ENCODE results near the gene CERS6. TPM values are rescaled to one million over a fixed set of nuclear protein-coding genes. Genes with fewer than 3 reads are reported as not detected.

CERS6 gene
- polyA plus RNA-seq, 3 donors = 7.6 to 17.7 (median 15.6) TPM

GRCh38 chr2:168612719-168613118 lies 156.6 kb downstream of the CERS6 start:
- peaks cover 0 to 36% of the 10 kb centered on the region in 2 donors for H3K36me3 ChIP-seq (replicated peaks in 1 of 2; ENCODE audit: control insufficient read depth in 1 of 2, insufficient read depth in 2 of 2, low read length in 2 of 2)
- H3K27me3 ChIP-seq (ENCODE audit: control insufficient read depth in 2 of 2, insufficient read depth in 2 of 2, low read length in 2 of 2) = no peaks in the 10 kb centered on the region
- H3K4me3 ChIP-seq (replicated peaks in 1 of 3; ENCODE audit: low read depth in 2 of 3, low read length in 3 of 3) = no peak overlapping the region
- no peaks in the 10 kb centered on the region for H3K4me1 ChIP-seq (ENCODE audit: control insufficient read depth in 1 of 2, insufficient read depth in 2 of 2, low read length in 2 of 2)
- no peak for DNase-seq
- H3K4me3 Mint-ChIP-seq = no peak overlapping the region
- H4K20me1 ChIP-seq (ENCODE audit: insufficient read depth, low read length) = peaks cover 28% of the 10 kb centered on the region
- intact Hi-C loops (cut with micrococcal nuclease) = no loop called here
- H3K79me2 ChIP-seq (ENCODE audit: insufficient read depth, low read length) = peaks cover 28% of the 10 kb centered on the region
- no peak overlapping the region for H2AFZ ChIP-seq (ENCODE audit: insufficient read depth, low read depth, low read length, poor library complexity, severe bottlenecking)
- WGBS (ENCODE audit: insufficient coverage) = 100% methylated on average over 2 of the region's 2 CpGs
- H3K9me3 ChIP-seq (replicated peaks in 1 of 2; ENCODE audit: control insufficient read depth in 1 of 2, insufficient read depth in 1 of 2, low read length in 2 of 2) = peaks cover 0 to 4% of the 10 kb centered on the region in 2 donors
- H3K27ac ChIP-seq (ENCODE audit: low read depth in 1 of 2, low read length in 2 of 2) = no peak overlapping the region
- TF ChIP-seq CTCF (IDR thresholded peaks at IDR 0.05) = no peak
- peaks cover 9% of the 10 kb centered on the region for H3K4me1 Mint-ChIP-seq
- H3K9me3 Mint-ChIP-seq = peaks cover 0 to 9% (median 2%) of the 10 kb centered on the region in 7 donors
- H3K9ac ChIP-seq (ENCODE audit: insufficient read depth, low read length, poor library complexity, severe bottlenecking) = no peak overlapping the region
- H3K36me3 Mint-ChIP-seq = peaks cover 30 to 32% of the 10 kb centered on the region in 2 donors
- no peak overlapping the region for H3K4me2 ChIP-seq (replicated peaks; ENCODE audit: extremely low read depth, low read length, poor library complexity, severe bottlenecking)
- no peaks in the 10 kb centered on the region for H3K27me3 Mint-ChIP-seq (ENCODE audit: low read depth in 3 of 3)
- H3K27ac Mint-ChIP-seq = peak overlapping the region in 1 of 7 donors; percentile 76

GRCh38 chr2:168613551-168613950 lies 157.5 kb downstream of the CERS6 start:
- no peak overlapping the region for H2AFZ ChIP-seq (ENCODE audit: insufficient read depth, low read depth, low read length, poor library complexity, severe bottlenecking)
- no peak overlapping the region for H3K4me3 ChIP-seq (replicated peaks in 1 of 3; ENCODE audit: low read depth in 2 of 3, low read length in 3 of 3)
- H3K27ac ChIP-seq (ENCODE audit: low read depth in 1 of 2, low read length in 2 of 2) = no peak overlapping the region
- Mint-ChIP-seq H3K27me3 (ENCODE audit: low read depth in 3 of 3) (no peaks in the 10 kb centered on the region), H3K9me3 (peaks cover 0 to 9% (median 2%) of the 10 kb centered on the region in 7 donors), H3K36me3 (peaks cover 30 to 32% of the 10 kb centered on the region in 2 donors), H3K27ac (peak overlapping the region in 1 of 7 donors; percentile 10), H3K4me3 (no peak overlapping the region), H3K4me1 (peaks cover 8% of the 10 kb centered on the region)
- H3K27me3 ChIP-seq (ENCODE audit: control insufficient read depth in 2 of 2, insufficient read depth in 2 of 2, low read length in 2 of 2) = no peaks in the 10 kb centered on the region
- WGBS (ENCODE audit: insufficient coverage) = 100% methylated on average over 1 of the region's 2 CpGs
- H3K4me1 ChIP-seq (ENCODE audit: control insufficient read depth in 1 of 2, insufficient read depth in 2 of 2, low read length in 2 of 2) = no peaks in the 10 kb centered on the region
- H3K79me2 ChIP-seq (ENCODE audit: insufficient read depth, low read length) = peaks cover 25% of the 10 kb centered on the region
- peaks cover 0 to 4% of the 10 kb centered on the region in 2 donors for H3K9me3 ChIP-seq (replicated peaks in 1 of 2; ENCODE audit: control insufficient read depth in 1 of 2, insufficient read depth in 1 of 2, low read length in 2 of 2)
- intact Hi-C loops (cut with micrococcal nuclease) = no loop called here
- H4K20me1 ChIP-seq (ENCODE audit: insufficient read depth, low read length) = peaks cover 26% of the 10 kb centered on the region
- DNase-seq = no peak
- H3K36me3 ChIP-seq (replicated peaks in 1 of 2; ENCODE audit: control insufficient read depth in 1 of 2, insufficient read depth in 2 of 2, low read length in 2 of 2) = peaks cover 0 to 36% of the 10 kb centered on the region in 2 donors
- H3K4me2 ChIP-seq (replicated peaks; ENCODE audit: extremely low read depth, low read length, poor library complexity, severe bottlenecking) = no peak overlapping the region
- no peak overlapping the region for H3K9ac ChIP-seq (ENCODE audit: insufficient read depth, low read length, poor library complexity, severe bottlenecking)
- no peak for TF ChIP-seq CTCF (IDR thresholded peaks at IDR 0.05)
